Germinal center (tissue), 1 donor: Measurements from ENCODE around the gene CSNK1G2.

Experiments used
- DNase-seq: peaks from one replicate; pipeline ENCODE4 v3.0.0; 2012; ENCODE audit warnings: mixed read lengths, low spot score

The CSNK1G2 gene

GRCh38 chr19:1918975-1919374 lies 22.0 kb upstream of the CSNK1G2 start:
- DNase-seq, result no peak

- DNase-seq, result no peak
Measured at GRCh38 chr19:1920644-1921043, 20.3 kb upstream of the CSNK1G2 start.

GRCh38 chr19:1921326-1921725 lies 19.6 kb upstream of the CSNK1G2 start:
- DNase-seq, result no peak

GRCh38 chr19:1921825-1922224 lies 19.1 kb upstream of the CSNK1G2 start:
- no peak for DNase-seq

- no peak for DNase-seq
Measured at GRCh38 chr19:1922803-1923202, 18.2 kb upstream of the CSNK1G2 start.

GRCh38 chr19:1923319-1923718 lies 17.7 kb upstream of the CSNK1G2 start:
- DNase-seq, result peak; percentile 38

- DNase-seq, result no peak
Measured at GRCh38 chr19:1924320-1924961, 16.5 kb upstream of the CSNK1G2 start.

- no peak for DNase-seq
Measured at GRCh38 chr19:1925544-1925943, 15.4 kb upstream of the CSNK1G2 start.

GRCh38 chr19:1929021-1929742 lies 11.8 kb upstream of the CSNK1G2 start:
- peak; percentile 89 for DNase-seq

GRCh38 chr19:1931445-1931844 lies 9.5 kb upstream of the CSNK1G2 start:
- DNase-seq, result no peak

- DNase-seq, result no peak
Measured at GRCh38 chr19:1932395-1932794, 8.6 kb upstream of the CSNK1G2 start.

GRCh38 chr19:1933244-1933643 lies 7.7 kb upstream of the CSNK1G2 start:
- DNase-seq, result peak; percentile 46

GRCh38 chr19:1933942-1934341 lies 7.0 kb upstream of the CSNK1G2 start:
- DNase-seq, result no peak

GRCh38 chr19:1935484-1936208 lies 5.3 kb upstream of the CSNK1G2 start:
- DNase-seq, result peak; percentile 31

GRCh38 chr19:1936430-1936829 lies 4.5 kb upstream of the CSNK1G2 start:
- no peak for DNase-seq

GRCh38 chr19:1936916-1937610 lies 3.9 kb upstream of the CSNK1G2 start:
- no peak for DNase-seq

GRCh38 chr19:1938071-1938470 lies 2.9 kb upstream of the CSNK1G2 start:
- DNase-seq, result no peak

GRCh38 chr19:1942078-1942933 lies 1.3 kb downstream of the CSNK1G2 start:
- DNase-seq, result peak; percentile 85

- peak; percentile 17 for DNase-seq
Measured at GRCh38 chr19:1942934-1943555, 2.1 kb downstream of the CSNK1G2 start.

GRCh38 chr19:1943661-1944087 lies 2.7 kb downstream of the CSNK1G2 start:
- DNase-seq, result no peak
